Lung microvascular endothelial cell (primary cell): ENCODE results near the gene NXN. TPM values are rescaled to one million over a fixed set of nuclear protein-coding genes. Genes with fewer than 3 reads are reported as not detected.
"Not testable (repeated sequence)": the region's sequence is repeated elsewhere in the genome, so short reads cannot be mapped to it uniquely, and the experiment has no call there.

ENCODE experiments used
- DNase-seq, 2 donors: peaks; one replicate each; pipeline versions ENCODE4 v3.0.0 to v3.0.0-alpha.2; 2010; ENCODE audit warnings: low read depth in 2 of 2
- total RNA-seq: library from RNA; depleted of rRNA; stranded (reverse); fragments of >200 nt; gene quantifications from 2 replicates; pipeline ENCODE4 v1.2.1, GENCODE V29; 2014

The NXN gene
- total RNA-seq, 1 donor from 2014 or later = 132 TPM

GRCh38 chr17:802481-802880 is 177.1 kb downstream of the NXN start:
- DNase-seq = no peak

DNA sequence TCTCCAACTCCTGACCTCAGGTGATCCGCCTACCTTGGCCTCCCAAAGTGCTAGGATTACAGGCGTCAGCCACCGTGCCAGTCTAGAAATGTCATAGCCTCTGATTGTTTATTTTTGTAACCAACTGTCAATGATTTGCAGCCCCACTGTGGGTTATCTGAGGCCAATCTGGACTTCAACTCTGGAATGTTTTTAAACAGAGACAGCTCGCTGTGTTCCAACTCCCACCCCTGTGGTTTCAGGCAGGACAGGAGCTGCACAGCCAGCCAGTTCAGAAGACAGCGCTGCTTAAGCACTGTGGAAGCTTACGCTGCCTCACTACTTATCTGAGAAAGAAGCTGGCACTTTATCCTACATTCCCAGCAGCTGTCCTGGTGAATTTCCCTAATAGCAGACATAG is 177.9 kb downstream of the NXN start:
- DNase-seq = no peak

GRCh38 chr17:800446-801242 is 178.9 kb downstream of the NXN start:
- DNase-seq = no peak

GRCh38 chr17:799261-799660 is 180.3 kb downstream of the NXN start:
- no peak for DNase-seq

GRCh38 chr17:798246-798645 is 181.3 kb downstream of the NXN start:
- DNase-seq = no peak

- DNase-seq = peak in 1 of 2 donors; percentile 53
Observed at GRCh38 chr17:797236-797840, 182.2 kb downstream of the NXN start.

DNA sequence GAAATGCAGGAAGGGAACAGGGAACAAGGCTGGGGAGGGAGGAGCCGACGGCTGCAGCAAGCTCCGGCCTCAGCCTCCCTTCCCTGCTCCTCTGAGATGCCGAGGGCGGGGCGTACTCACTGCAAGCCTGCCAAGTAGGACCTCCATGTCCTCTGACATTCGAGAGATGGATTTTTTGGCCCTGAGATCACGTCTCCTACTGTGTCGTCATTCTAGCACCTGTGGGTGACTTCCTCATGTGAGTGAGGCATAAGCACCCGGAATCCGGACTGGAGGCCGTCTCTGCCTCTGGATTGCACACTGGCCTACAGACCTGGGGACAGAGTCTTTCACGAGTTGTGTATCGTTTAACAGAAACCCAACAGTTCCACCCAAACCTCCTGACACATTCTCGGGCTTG is 183.0 kb downstream of the NXN start:
- no peak for DNase-seq

DNA sequence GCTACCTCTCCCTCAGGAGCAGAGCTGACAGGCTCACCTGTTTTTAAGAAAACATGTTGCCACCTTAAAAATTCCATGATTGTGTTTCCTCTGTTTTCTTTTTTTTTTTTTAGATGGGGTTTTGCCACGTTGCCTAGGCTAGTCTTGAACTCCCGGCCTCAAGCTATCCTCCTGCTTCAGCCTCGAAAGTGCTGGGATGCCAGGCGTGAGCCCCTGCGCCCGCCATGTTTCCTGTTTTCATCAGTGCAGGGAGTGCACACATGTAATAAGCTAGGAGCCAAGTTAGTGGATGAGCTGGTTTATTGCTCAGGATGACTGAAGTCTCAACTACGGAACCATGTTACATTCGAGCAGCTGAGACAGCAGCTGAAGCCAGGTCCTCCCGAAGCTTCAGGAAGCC is 183.9 kb downstream of the NXN start:
- peak in 1 of 2 donors; percentile 42 for DNase-seq

- DNase-seq = no peak
Observed at GRCh38 chr17:795276-795675, 184.3 kb downstream of the NXN start.

- DNase-seq = peak; percentile 79 to 96
Observed at GRCh38 chr17:794876-795275, 184.7 kb downstream of the NXN start.

DNA sequence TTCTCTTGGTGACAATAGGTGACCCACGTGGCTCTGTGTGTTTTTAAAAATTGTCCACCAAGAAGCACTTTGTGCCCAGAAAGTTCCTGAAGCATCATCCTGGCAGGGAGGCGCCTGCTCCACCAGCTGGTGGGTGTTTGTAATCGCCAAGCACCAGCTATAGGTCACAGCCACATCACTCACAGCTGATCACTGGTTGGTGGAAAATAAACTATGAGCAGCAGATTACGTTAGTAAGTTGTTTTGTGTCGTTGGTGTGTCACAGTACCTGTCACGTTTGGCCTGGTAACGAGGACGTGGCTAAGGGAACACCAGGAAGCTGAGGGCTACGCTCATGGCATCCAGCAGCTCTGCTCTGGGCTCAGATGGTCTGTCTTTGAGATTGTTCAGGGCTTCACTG is 187.3 kb downstream of the NXN start:
- peak in 1 of 2 donors; percentile 84 for DNase-seq

GRCh38 chr17:791829-792228 is 187.7 kb downstream of the NXN start:
- DNase-seq = no peak

DNA sequence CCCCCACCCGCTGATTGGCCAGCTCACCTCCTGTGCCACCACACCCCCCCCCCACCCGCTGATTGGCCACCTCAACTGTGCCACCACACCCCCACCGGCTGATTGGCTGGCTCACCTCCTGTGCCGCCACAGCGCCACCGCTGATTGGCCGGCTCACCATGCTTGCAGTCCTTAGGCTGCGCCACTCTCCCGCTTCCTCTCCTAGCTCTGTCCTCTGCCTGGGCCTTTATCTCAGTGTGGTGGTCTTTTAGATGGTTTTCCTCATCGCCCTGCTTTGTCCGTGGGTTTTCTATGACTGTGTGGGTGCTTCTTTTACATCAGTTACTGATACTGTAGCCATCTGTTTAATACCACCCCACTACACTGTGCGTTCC is 188.7 kb downstream of the NXN start:
- peak; percentile 28 to 53 for DNase-seq

DNA sequence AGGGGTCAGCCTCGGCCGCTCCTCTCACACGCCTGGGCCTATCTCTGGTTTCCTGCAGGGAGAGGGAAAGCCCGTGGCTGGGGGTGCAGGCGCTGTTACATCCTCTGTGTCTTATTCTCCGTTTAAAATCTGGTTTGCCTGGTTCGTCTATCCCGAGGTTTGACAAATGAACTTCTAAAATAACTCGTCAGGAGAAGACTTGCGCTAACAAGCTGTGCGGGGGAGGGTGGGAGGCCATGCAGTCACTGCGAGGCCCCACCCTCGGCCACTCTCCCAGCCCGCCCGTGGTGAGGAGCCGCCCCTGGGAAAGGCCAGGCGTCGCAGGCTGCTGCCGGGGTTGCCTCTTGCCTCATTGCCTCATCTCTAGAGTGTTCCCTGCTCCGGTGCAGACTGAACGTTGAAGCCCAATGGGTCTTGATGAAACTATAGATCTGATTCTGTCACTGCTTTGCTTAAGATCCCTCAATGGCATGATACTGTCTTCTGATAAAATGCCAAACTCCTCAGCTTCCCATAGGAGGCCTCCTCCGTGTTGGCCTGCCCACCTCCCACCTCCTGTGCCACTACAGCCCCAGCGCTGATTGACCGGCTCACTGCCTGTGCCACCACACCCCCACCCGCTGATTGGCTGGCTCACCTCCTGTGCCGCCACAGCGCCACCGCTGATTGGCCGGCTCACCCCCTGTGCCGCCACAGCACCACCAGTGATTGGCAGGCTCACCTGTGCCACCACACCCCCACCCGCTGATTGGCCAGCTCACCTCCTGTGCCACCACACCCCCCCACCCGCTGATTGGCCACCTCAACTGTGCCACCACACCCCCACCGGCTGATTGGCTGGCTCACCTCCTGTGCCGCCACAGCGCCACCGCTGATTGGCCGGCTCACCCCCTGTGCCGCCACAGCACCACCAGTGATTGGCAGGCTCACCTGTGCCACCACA is 189.4 kb downstream of the NXN start:
- peak; percentile 49 to 77 for DNase-seq

GRCh38 chr17:789160-789840 is 190.3 kb downstream of the NXN start:
- no peak for DNase-seq

DNA sequence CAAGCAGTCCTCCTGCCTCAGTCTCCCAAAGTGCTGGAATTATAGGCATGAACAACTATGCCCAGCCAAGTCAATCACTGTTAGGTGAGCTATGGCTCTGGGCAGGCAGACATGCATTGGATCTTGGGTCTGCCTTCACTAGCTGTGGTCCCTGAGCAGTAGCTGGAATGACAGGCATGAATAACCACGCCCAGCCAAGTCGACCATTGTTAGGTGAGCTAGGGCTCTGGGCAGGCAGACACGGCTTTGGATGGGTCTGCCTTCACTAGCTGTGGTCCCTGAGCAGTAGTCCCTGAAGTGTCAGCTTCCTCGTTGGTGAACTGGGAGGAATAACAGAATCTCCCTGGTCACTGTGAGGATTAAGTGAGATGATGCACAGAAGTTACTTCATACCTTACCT is 191.0 kb downstream of the NXN start:
- DNase-seq = no peak

DNA sequence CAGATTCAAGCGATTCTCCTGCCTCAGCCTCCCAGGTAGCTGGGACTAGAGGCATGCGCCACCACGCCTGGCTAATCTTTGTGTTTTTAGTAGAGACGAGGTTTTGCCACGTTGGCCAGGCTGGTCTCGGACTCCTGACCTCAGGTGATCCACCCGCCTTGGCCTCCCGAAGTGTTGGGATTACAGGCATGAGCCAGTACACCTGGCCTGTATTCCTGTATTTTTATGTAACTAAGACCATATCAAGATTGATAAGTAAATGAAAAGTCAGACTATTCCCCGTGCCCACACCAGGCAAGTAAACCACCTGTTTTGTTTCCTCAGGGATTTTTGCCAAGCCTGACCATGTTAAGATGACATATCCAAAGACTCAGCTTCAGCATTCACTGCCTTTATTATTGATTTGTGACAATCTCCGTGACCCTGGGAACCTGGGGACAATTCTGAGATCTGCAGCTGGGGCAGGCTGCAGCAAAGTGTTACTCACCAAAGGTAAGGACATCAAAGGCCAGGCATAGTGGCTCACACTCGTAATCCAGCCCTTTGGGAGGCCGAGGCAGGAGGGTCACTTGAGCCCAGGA is 191.8 kb downstream of the NXN start:
- DNase-seq = no peak

DNA sequence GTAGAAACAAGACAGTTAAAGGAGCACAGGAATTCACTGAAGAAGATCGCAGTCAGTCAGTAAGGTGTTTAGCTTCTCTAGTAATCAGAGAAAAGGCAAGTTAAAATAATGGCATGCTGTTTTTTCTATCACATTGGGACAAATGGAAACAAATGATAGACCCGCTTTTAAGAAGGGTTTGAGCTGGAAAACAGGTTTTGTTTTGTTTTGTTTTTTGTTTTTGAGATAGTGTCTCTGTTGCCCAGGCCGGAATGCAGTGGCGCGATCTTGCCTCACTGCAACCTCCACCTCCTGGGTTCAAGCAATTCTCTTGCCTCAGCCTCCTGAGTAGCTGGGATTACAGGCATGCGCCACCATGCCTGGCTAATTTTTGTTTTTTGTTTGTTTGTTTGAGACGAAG is 193.7 kb downstream of the NXN start:
- not testable (repeated sequence) for DNase-seq

DNA sequence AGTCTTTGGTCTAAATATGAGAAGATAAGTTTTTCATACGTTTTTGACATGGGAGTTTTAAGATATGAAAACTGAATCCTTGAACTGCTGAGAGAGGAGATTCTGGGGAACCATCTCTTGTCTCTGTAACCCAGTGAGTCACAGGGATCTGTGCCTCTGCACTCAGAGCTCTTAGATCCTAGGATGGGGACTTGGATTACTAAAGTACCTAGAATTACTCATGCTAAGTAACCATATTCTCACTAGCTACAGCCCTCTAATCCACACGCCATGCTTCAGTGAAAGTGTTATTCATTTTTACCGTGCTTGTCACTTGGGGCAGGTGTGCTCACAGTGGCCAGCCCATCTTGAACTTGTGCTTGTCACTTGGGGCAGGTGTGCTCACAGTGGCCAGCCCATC is 195.4 kb downstream of the NXN start:
- no peak for DNase-seq

DNA sequence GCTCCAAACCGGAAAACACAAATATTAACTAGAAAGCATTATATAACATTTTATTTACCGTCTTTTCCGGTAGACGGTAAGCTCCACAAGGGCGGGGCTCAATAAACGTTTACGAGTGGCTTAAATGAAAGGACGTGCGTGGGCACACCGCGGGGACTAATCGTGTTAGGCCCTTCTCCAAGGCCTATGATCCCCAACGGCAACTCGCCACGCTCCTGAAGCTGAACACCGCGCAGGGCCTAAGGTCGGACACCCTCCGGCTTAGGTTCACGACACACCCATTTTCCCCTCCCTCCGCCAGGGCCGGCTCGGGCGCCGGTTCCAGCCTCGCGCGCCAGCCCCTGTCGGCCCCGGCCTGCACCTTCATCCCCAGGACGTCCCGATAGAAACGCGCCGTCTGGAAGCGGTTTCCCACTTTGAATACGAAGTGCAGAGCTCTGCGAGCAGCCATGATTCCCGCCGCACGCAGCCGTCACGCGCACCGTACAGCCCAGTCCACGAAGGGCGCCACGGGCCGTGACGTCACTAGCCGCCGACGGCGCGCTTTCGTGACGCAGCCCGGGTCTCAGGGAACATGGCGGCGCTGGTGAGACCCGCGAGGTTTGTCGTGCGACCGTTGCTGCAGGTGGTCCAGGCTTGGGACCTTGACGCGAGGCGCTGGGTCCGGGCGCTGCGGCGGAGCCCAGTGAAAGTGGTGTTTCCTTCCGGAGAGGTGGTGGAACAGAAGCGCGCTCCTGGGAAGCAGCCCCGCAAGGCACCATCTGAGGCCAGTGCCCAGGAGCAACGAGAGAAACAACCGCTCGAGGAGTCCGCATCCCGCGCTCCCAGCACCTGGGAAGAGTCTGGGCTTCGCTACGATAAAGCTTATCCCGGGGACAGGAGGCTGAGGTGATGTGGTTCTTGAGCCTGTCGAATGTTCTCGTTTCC is 197.5 kb downstream of the NXN start, which contains the start of the genes GLOD4 and MRM3:
GLOD4 (minus strand) TSS at position 476 of the 927 bp plus-strand sequence; CDS start at position 451, 25 bp downstream.
MRM3 (plus strand) TSS at position 549 of the 927 bp plus-strand sequence; CDS start at position 575, 26 bp downstream.
- DNase-seq = peak; percentile 92 to 95
